Retinal pigment epithelial cell (primary cell): ENCODE results near the gene UXS1.

ENCODE experiments used
- DNase-seq: peaks from one replicate; pipeline ENCODE4 v3.0.0-alpha.2; 2010; ENCODE audit warnings: low read depth
- H3K4me3 ChIP-seq: 2 replicates; pipeline ENCODE4 v1.5.1; 2011; ENCODE audit warnings: mild to moderate bottlenecking, low read length, control low read depth, moderate library complexity
- CTCF ChIP-seq: conservative IDR thresholded peaks from 2 replicates; pipeline ENCODE4 v1.5.1; 2011; ENCODE audit warnings: low read depth, low read length, control low read depth, inconsistent platforms

The UXS1 gene

GRCh38 chr2:106178716-106179115 lies 15.4 kb downstream of the UXS1 start:
- no peak for TF ChIP-seq CTCF
- DNase-seq: no peak
- no peak overlapping the region for H3K4me3 ChIP-seq

GRCh38 chr2:106177581-106177980 lies 16.5 kb downstream of the UXS1 start:
- no peak for TF ChIP-seq CTCF
- no peak overlapping the region for H3K4me3 ChIP-seq
- no peak for DNase-seq

GRCh38 chr2:106176446-106177099 lies 17.5 kb downstream of the UXS1 start:
- DNase-seq: no peak
- no peak for TF ChIP-seq CTCF
- no peak overlapping the region for H3K4me3 ChIP-seq

- no peak overlapping the region for H3K4me3 ChIP-seq
- DNase-seq: no peak
- no peak for TF ChIP-seq CTCF
Observed at GRCh38 chr2:106175086-106175850, 18.8 kb downstream of the UXS1 start.

- DNase-seq: no peak
- no peak overlapping the region for H3K4me3 ChIP-seq
- TF ChIP-seq CTCF: no peak
Observed at GRCh38 chr2:106174056-106174455, 20.0 kb downstream of the UXS1 start.

- no peak for TF ChIP-seq CTCF
- H3K4me3 ChIP-seq: no peak overlapping the region
- no peak for DNase-seq
Observed at GRCh38 chr2:106172649-106173048, 21.5 kb downstream of the UXS1 start.

- DNase-seq: no peak
- no peak for TF ChIP-seq CTCF
- H3K4me3 ChIP-seq: no peak overlapping the region
Observed at GRCh38 chr2:106168657-106169056, 25.4 kb downstream of the UXS1 start.
